RKO (cell line): ENCODE data around the gene ST14.

ENCODE experiments used
- DNase-seq: peaks from one replicate; pipeline ENCODE4 v3.0.0-alpha.2; 2016; ENCODE audit warnings: low spot score

The ST14 gene

DNA sequence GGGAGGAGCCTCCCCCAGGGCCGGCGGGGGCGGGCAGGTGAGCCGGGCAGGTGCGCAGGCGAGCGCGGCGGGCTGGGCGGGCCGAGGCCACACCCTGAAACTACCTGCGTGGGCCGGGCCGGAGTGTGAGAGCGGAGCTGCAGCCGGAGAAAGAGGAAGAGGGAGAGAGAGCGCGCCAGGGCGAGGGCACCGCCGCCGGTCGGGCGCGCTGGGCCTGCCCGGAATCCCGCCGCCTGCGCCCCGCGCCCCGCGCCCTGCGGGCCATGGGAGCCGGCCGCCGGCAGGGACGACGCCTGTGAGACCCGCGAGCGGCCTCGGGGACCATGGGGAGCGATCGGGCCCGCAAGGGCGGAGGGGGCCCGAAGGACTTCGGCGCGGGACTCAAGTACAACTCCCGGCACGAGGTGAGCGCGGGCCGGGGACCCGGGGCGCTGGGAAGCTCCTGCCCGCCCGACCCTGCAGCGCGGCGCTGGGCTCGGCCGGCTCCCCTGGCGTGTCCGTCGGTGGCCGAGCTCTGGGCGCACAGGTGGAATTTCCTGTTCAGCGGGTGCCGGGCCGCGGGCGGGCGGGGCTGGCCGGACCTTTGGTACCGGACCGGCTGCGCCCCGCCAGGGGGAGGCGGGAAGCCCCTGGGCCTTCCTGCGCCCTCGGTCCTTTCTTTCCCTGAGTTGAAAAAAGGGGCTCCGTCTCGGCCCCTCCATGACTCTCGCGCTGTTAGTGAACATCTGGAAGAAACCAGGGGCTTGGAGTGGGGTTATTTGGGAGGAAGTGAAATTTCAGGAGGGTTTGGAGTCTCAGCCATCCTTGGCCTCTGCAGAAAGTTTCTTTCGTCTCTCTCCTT, at the start of gene ST14:
ST14 (plus strand) TSS at position 126 of the 841 bp plus-strand sequence; CDS start at position 324, 198 bp downstream.
- DNase-seq: no peak

DNA sequence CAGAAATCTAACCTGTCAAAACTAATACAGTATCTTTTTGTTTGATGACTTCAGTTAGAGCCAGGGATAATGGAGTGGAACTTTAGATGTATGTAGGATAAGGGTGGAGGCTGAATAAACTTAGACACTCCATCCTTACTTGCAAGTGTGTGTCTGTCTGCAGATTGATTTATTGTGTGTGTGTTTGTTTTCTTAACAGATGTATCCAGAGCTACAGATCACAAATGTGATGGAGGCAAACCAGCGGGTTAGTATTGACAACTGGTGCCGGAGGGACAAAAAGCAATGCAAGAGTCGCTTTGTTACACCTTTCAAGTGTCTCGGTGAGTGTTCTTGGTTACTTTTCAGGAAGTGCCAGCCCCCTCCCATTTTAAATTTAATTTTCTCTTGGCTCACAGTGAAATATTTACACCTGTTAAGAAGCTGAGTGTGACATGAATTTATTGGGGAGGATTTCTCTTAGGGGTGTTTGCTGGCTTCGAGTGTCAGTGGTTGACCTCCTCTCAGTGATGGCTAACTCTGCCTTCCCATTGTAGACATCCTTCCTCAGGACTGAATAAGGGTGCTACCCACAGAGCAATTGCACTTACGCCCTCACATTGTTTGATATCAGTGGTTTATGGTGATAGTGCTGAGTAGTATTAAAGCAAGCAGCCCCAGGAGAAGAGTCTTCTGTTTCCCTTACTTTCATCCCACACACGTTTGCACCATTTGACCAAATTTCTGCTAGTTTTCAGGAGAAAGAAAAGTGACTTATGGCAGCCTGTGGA, 49.1 kb upstream of the ST14 start:
- DNase-seq: no peak

DNA sequence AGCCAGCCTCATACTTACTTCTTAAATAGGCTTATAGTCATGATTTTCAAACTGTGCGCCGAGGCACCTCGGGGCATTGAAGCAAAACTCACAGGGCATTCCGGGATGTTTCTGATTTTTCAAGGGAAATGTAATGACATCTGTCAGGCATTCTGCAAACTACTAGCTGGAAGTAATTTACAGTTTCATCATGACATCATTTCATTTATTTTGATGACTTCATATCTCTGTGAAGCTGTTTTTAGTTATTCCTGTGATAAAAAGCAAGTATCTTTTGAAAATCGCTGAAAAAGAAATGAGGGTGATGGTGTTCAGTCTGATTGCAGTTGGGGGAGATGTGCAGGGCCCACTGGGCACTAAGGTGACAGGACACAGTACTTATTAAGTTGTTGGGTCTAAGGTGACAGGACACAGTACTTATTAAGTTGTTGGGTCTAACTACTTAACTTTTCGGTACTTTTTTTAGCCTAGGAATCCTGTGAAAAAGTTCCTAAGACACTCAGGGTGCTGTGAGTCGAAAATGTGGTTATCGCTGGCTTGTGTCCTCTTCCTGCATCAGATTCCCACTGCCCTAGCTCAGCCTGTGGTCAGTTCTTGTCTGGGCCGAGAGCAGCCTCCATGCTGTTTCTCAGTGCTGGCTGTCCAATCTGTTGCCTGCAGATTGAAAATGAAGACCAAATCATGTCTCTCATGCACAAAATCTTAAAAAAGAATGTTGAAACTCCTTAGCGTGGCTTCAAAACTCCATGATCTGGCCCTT, 47.3 kb upstream of the ST14 start:
- no peak for DNase-seq

DNA sequence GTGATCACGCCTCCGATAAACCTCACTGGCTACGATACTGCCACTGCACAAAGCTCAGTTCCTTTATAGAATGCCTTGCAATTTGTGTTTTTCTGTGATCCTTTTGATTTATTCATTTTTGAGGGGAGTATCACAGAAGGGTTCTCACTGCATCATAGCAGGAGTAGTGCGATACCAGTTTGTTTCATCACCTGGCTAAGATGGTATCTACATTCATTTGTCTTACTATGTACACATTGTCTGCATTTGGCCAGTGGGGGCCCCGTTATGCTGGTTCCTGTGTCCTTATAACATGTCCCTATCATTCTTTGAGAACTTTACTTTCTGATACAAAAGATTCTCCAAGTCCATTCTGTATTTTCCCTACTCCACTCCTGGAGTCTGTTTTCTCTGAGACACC, 45.3 kb upstream of the ST14 start:
- DNase-seq: no peak

DNA sequence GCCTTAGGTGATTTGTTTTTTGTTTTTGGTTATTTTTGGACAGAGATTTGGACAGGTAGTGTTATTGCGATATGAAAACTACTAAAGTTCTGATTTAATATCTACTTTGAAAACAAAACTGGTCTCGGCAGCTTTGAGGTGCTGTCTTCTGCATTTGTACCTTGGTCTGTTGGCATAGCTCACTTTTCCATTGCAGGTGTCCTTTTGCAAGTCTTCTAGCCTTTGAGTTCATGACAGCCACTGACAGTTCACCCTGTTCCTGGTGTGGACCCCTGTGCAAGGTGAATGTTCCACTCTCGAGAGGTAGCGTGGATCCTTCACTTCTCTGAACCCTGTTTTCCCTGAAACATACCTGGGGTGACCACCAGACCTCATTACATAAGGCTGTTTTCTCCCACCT, 44.9 kb upstream of the ST14 start:
- no peak for DNase-seq

DNA sequence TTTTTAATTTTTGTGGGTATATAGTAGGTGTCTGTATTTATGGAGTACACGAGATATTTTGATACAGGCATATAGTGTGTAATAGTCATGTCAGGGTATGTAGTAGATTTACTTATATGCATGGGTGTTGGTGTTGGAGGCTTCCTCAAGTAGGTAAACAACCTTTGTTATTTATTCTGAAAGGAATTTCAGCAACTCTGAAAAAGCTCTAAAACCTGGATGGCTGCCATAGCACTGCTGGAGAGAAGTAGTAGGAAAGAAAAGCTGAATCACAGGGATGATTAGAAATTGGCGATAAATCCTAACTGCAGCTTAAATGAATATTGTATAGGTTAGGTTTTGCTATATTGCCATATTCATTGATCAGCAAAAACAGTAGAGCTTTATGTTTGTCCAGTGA, 44.4 kb upstream of the ST14 start:
- no peak for DNase-seq

DNA sequence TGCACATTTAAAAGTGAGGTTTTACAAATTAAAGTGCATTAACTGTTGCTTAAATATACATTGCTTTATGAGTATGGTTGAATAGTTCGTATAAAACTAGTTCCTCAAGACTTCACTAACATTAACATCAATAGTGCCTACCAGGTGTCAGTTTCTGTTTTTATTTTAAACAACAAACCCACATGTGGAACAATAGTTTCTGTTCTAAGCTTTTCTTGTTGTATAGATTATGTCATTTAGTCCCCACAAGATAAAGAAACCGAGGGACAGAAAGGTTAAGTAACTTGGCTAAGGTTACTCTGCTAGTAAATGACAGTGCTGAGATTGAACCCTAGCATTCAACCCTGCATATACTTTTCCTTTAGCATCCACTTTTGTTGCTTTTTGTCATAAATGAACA, 41.4 kb upstream of the ST14 start:
- DNase-seq: no peak

DNA sequence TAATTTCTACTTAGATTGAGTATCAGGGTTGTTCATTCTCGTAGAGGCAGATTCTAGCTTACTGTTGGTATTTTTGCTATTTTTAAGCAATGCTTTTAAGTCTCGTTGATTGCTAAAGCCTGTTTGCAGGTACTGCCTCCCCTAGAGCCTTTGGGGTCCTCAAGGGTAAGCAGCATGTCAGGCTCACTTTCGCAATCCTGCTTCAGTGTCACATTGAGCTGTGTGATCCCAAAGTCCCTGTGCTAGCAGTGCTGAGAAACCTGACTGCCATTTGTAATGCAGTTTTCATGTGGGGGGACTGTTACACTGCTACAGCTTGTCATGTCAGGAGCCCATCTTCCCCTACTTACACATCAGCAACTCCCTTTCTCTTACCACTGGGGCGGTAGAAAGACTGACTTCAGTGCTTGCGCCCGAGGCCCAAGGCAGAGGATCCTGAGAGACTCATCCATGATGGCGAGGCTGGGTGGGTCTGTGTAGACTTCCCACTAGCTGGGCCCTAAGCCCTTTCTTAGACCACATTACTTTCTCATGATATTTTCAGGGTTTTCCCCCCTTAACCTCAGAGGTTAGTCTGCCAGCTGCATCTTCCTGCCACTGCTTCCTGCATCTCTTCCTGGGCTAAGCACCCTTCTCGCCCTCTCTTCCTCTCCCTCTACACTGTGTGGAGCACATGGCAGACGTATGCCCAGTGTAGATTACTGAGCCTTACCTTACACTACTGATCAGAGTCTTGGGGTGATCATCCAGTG, 40.8 kb upstream of the ST14 start:
- no peak for DNase-seq

DNA sequence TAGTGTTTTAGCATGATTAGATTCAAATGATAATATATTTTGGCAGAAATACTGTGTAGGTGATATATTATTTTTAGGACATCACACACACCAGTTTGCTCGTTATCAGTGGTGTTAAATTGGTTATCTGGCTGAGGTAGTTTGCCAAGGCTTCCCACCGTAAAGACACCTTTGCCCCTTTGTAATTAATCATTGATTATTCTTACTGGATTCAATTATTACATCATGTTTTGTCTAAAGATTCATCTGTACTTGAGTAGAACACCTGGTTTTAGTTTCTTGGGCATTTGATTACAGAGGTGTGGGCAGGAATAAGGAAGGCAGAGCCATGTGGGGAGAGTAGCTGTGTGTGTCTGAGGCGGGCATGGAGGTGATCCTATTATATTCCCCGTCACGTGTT, 39.5 kb upstream of the ST14 start:
- DNase-seq: no peak

DNA sequence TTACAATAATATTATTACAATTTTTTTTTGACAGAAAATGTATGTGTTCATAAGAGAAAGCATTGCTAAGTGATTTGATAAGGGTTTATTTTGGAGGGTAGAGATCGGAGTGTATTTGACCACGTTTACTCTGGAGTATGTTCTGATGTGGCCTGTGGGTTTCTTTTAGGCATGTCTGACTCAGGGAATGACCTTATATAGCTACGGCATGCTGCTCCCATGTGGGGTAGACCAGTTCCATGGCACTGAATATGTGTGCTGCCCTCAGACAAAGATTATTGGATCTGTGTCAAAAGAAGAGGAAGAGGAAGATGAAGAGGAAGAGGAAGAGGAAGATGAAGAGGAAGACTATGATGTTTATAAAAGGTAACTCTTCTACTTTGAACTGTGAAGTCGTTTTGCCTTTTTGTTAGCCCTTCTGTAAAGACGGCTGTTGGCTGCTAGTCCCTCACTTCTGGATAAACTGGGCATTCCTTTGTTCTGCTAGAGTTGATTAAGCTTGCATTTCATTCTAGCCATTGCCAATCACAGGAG, 38.1 kb upstream of the ST14 start:
- DNase-seq: peak; percentile 19

DNA sequence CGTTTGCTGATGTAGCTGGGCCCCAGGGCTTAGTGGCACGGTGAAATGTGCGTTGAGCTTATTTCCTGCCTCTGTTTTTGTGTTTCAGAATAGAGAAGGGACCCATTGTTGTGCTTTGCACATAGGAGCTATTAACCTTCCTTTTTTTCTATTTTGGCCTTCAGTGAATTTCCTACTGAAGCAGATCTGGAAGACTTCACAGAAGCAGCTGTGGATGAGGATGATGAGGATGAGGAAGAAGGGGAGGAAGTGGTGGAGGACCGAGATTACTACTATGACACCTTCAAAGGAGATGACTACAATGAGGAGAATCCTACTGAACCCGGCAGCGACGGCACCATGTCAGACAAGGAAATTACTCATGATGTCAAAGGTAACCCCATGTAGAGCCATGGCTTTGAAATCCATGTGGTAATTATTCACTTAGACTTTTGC, 37.4 kb upstream of the ST14 start:
- DNase-seq: no peak

DNA sequence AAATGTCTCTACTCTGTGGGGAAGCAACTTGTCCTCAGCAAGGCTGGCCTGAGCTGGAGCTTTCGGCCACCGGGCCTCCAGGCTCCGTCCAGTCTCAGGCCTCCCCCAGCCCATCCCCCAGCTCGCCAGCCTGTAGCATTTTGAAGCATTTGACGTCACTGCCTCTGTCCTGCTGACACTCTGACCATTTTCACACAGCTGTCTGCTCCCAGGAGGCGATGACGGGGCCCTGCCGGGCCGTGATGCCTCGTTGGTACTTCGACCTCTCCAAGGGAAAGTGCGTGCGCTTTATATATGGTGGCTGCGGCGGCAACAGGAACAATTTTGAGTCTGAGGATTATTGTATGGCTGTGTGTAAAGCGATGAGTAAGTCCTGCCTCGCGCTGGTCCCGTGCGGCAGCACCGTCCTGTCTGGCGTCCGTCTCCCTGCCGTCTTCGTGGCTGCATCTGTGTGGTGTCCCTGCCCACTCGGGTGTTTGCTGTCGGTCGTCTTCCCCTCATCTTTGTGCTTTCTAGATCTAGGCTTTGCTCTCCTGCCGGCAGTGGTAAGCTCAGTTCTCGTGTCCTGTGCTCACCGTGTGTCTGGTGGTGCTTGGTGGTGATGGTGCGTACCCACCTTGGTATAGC, 36.1 kb upstream of the ST14 start:
- no peak for DNase-seq

DNA sequence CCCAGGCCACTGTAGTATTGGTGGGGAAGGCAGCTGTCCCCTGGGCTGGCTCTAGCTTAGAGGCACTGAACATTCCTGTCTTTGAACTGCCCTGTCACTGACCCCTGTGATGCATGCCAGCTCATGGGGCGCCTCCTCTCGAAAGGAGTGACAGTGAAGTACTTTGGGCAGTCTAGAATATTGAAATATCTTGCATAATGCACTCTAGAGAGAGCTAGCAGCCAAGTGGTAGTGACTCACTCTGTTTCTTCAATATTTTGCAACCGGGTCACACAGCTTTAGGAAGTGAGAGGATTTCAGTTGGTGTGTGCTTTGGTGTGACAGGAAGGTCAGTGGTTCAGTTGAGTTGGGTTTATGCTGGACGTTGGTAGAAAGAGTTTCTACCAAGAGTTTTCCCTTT, 35.5 kb upstream of the ST14 start:
- peak; percentile 76 for DNase-seq

DNA sequence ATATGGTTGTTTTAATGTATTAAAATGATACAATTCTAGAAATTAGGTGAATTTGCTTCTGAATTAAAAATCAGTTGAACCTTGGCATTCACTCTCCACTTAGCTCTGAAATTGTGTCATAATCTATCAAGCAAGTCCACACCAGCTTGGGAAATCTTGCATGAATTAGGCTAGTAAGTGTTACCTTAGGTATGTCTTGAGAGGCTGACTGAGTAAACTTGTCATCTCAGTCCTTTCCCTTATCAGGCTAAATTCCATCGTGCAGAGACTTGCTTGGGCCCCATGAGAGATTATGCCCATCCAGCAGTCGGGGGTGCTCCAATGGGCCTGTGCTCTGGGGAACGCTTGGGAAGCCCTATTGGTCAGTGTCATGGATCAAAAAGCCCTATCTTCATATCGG, 33.9 kb upstream of the ST14 start:
- no peak for DNase-seq

DNA sequence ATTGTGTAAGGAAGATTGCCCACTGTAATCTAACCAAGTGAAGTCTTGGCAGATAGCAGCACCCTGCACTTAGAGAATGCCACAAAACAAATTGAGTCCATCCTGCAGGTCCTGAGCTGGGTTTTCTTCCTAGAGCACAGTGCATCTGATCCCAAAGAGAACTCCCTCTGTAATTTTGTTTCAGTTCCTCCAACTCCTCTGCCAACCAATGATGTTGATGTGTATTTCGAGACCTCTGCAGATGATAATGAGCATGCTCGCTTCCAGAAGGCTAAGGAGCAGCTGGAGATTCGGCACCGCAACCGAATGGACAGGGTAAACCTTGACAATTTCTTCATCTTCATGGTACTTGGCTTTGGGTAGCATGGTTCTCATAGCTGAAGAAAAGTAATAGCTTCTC, 33.1 kb upstream of the ST14 start:
- DNase-seq: no peak

DNA sequence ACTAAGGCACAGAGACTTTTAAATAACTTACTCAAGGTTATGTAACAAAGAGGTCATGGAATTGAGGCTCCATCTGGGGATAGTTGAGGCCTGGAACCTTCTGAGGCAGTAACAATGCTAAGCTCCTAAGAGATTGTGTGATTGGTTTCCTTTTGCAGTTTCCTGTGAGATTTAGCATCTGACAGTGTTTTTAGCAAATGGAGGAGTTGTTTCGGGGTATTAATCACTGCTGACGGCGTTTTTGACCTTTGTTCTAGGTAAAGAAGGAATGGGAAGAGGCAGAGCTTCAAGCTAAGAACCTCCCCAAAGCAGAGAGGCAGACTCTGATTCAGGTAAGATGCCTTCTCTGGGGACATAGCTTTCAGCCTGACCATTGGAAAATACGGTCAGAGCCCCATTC, 32.1 kb upstream of the ST14 start:
- DNase-seq: no peak

DNA sequence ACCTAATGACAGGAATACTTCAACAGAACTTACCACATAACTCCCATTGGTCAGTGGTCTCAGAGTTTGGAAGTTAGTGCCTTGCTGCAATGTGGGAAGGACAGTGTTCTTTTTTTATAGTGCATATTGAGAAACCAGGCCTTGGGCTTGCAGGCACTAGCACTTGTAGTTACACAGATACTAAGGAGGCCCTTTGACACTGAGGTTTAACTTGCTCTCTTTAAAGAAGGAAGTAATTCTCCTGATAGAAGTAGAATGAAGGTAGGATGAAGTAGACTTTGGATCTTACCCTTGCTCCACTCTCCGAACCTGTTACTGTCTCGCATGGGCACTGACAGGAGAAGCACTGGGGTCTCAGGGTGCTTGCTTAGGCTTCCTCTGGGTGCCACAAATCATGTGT, 31.0 kb upstream of the ST14 start:
- DNase-seq: no peak

DNA sequence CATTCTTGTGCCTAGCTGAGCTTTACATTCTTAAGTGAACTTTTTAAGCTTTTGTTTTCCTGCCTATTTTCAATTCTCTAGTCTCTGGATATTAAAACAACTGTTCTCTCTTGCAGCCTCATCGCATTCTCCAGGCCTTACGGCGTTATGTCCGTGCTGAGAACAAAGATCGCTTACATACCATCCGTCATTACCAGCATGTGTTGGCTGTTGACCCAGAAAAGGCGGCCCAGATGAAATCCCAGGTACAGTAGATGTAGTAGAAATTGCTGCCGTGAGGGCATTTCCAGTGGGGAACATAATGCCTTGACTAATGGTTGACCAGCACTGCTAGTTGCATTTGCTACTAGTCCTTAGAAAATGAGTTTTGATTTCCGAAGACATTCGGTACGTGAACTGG, 29.7 kb upstream of the ST14 start:
- no peak for DNase-seq

DNA sequence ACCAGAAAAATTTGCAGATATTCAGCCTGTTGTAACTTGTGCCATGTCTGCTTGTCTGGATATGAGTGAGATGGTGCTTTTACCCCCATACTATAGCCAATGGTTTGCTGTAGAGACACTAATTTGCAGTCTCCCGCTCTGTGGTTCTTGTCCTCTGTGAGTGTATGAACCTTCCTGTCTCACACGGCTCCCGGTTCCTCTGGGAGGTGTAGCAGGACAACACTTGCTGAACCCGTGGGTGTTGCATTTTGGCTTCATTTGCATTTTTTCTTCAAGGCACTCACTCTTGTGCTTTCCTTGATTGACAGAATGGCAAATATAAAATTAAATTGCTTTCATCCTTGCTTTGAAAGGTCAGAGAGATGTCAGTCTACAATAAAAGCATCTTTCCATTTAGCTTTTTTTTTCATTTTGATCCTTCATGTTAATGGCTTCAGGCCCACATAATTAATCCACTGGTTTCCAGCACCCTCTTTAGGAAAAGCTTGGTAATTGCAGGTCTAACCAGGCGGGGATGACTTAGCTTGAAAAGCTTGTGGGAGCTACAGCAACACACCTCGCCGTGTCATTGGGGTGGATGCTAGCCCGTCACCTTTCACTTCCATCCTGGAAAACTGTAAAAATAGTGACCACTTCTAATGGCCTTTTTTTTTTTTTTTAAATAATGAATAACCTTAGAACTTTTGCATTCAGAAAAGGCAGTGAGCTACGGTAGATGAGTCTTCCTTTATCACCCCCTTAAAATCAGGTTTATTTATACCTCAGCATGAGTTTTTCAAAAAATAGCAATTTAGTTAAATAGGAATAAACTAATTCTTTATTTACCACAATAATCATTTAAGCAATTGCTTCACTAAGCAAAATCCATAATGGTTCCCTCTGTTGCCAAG, 27.4 kb upstream of the ST14 start:
- DNase-seq: peak; percentile 72

DNA sequence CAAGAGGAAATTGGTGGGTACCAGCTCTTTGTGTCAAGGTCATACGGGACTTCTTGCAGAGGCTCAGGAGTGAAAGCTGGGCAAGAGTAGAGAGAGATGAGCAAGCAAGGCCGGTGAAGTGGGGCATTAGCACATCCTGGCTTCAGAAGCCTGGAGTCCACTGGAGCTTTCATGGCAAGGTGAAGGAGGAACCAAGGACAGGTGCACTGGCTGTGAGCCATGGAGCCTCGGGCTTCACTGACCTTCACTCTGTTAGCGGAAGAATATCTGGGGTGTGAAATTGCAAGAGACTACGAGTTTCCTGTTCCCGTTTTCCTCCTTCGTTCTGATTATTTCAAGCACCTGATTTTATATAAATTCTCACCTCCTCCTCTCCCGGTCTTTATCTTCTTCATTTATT, 25.9 kb upstream of the ST14 start:
- DNase-seq: no peak
